Tibial artery (tissue), 4 donors: Measurements from ENCODE around the gene PTBP1.

Experiments
- DNase-seq, 2 donors: peaks; one replicate each; pipeline ENCODE4 v3.0.0-alpha.2; 2019
- H3K27ac ChIP-seq, 2 donors: fragments of 200-600 bp; sonication (generic) in 1 of 2; 1 replicate in 1 of 2; 2 replicates in 1 of 2; pipeline ENCODE4 v1.5.1; 2018 to 2019; ENCODE audit warnings: mild to moderate bottlenecking in 1 of 2
- H3K27me3 ChIP-seq, 2 donors: fragments of 200-600 bp; sonication (generic) in 1 of 2; one replicate each; pipeline versions ENCODE4 v1.5.1 to v1.6.0; 2016 to 2019
- H3K36me3 ChIP-seq, 3 donors: fragments of 200-600 bp; sonication (generic) in 2 of 3; one replicate each; pipeline ENCODE4 v1.5.1; 2016 to 2019; ENCODE audit warnings: mild to moderate bottlenecking in 2 of 3
- H3K4me1 ChIP-seq, 4 donors: fragments of 200-600 bp; sonication (generic) in 2 of 4; 1 replicate in 3 of 4; 2 replicates in 1 of 4; pipeline ENCODE4 v1.5.1; 2016 to 2019
- H3K4me3 ChIP-seq, 2 donors: fragments of 200-600 bp; sonication (generic) in 1 of 2; 1 replicate in 1 of 2; 2 replicates in 1 of 2; pipeline ENCODE4 v1.5.1; 2018 to 2019; ENCODE audit warnings: mild to moderate bottlenecking in 2 of 2
- H3K9me3 ChIP-seq, 3 donors: fragments of 200-600 bp; sonication (generic) in 1 of 3; one replicate each; pipeline ENCODE4 v1.5.1; 2016 to 2019
- CTCF ChIP-seq, 2 experiments: fragments of 200-600 bp in 1 of 2; fragments of 450-650 bp in 1 of 2; IDR thresholded peaks; one replicate each; pipeline ENCODE4 v1.5.1; 2017 to 2019; ENCODE audit warnings: antibody characterized with exemption in 2 of 2, mild to moderate bottlenecking in 1 of 2, moderate library complexity in 1 of 2
- intact Hi-C: fragments of 100-400 bp; cut with DNase I; formaldehyde crosslinking; loops from one replicate; pipeline ENCODE4 v1.15.0; 2023; ENCODE audit warnings: low total_unique reads

Gene PTBP1

GRCh38 chr19:796692-797527, at the start of gene PTBP1:
TSS of gene PTBP1 (plus strand) at chr19:797452. CDS start at chr19:797498, 46 bp downstream.
- Histone ChIP-seq H3K27me3 (no peaks in the 10 kb centered on the region), H3K4me1 (peaks cover 23 to 56% (median 52%) of the 10 kb centered on the region in 4 donors), H3K36me3 (peaks cover 9 to 16% (median 12%) of the 10 kb centered on the region in 3 donors), H3K4me3 (peak within 1 kb of the TSS; percentile 82 to 98), H3K9me3 (no peaks in the 10 kb centered on the region), H3K27ac (peak within 1 kb of the TSS; percentile 91 to 98)
- peak in 1 of 2 experiments; percentile 3 for TF ChIP-seq CTCF (IDR thresholded peaks at IDR 0.05)
- intact Hi-C loops, result no loop called here
- peak; percentile 100 for DNase-seq

GRCh38 chr19:748274-748598, 49.0 kb upstream of the PTBP1 start:
- no peak for TF ChIP-seq CTCF (IDR thresholded peaks at IDR 0.05)
- intact Hi-C loops, result no loop called here
- Histone ChIP-seq H3K36me3 (peaks cover 0 to 22% (median 18%) of the 10 kb centered on the region in 3 donors), H3K4me1 (no peaks in the 10 kb centered on the region), H3K4me3 (no peak overlapping the region), H3K9me3 (peaks cover 0 to 34% (median 13%) of the 10 kb centered on the region in 3 donors), H3K27me3 (peaks cover 0 to 33% of the 10 kb centered on the region in 2 donors), H3K27ac (no peak overlapping the region)
- DNase-seq, result no peak

- H3K27me3 ChIP-seq, result peaks cover 0 to 33% of the 10 kb centered on the region in 2 donors
- no peaks in the 10 kb centered on the region for H3K4me1 ChIP-seq
- H3K9me3 ChIP-seq, result peaks cover 0 to 24% (median 13%) of the 10 kb centered on the region in 3 donors
- peaks cover 0 to 22% (median 18%) of the 10 kb centered on the region in 3 donors for H3K36me3 ChIP-seq
- H3K27ac ChIP-seq, result no peak overlapping the region
- intact Hi-C loops, result no loop called here
- TF ChIP-seq CTCF (IDR thresholded peaks at IDR 0.05), result no peak
- no peak for DNase-seq
- no peak overlapping the region for H3K4me3 ChIP-seq
Observed at GRCh38 chr19:749811-750210, 47.4 kb upstream of the PTBP1 start.

GRCh38 chr19:750640-751423, 46.4 kb upstream of the PTBP1 start, which contains the start of gene MISP:
TSS of gene MISP (plus strand) at chr19:751112. CDS start at chr19:756947, 5,835 bp downstream.
- peaks cover 0 to 33% of the 10 kb centered on the region in 2 donors for H3K27me3 ChIP-seq
- no peak for TF ChIP-seq CTCF (IDR thresholded peaks at IDR 0.05)
- no peak within 1 kb of the TSS for H3K4me3 ChIP-seq
- no peak within 1 kb of the TSS for H3K27ac ChIP-seq
- H3K9me3 ChIP-seq, result peaks cover 0 to 20% (median 13%) of the 10 kb centered on the region in 3 donors
- no peak for DNase-seq
- H3K36me3 ChIP-seq, result peaks cover 0 to 21% (median 18%) of the 10 kb centered on the region in 3 donors
- intact Hi-C loops, result no loop called here
- H3K4me1 ChIP-seq, result no peaks in the 10 kb centered on the region

- DNase-seq, result no peak
- Histone ChIP-seq H3K27me3 (peaks cover 0 to 33% of the 10 kb centered on the region in 2 donors), H3K4me1 (no peaks in the 10 kb centered on the region), H3K27ac (no peak overlapping the region), H3K4me3 (no peak overlapping the region), H3K36me3 (peaks cover 0 to 13% (median 12%) of the 10 kb centered on the region in 3 donors), H3K9me3 (peaks cover 0 to 14% (median 13%) of the 10 kb centered on the region in 3 donors)
- no peak for TF ChIP-seq CTCF (IDR thresholded peaks at IDR 0.05)
- intact Hi-C loops, result no loop called here
Observed at GRCh38 chr19:751501-752341, 45.5 kb upstream of the PTBP1 start.
